ENCODE results near the gene KRT23.

The KRT23 gene

DNA sequence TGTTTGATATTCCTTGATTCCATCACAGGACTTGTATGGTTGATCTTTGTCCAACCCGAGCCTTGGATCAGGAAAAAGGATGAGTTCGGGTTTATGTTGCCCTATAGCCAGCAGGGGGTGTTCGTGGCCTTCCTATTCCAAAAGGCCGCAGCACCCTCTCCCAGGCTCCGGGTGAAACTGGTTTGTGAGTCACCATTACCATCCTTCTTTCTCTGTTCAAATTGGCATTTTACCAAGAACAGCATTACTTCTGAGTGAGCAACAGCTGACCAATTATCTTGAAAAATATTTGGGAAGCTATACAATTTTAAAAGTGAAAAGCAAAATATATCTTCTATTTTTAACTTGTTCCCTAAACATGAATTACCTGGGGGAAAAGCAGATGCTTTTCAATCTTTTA, 28.1 kb downstream of the KRT23 start:
- peak; percentile 89 for DNase-seq (ENCODE audit: low spot score)

GRCh38 chr17:40906613-40907012, 30.8 kb downstream of the KRT23 start:
- no peak for DNase-seq (ENCODE audit: low spot score)

DNA sequence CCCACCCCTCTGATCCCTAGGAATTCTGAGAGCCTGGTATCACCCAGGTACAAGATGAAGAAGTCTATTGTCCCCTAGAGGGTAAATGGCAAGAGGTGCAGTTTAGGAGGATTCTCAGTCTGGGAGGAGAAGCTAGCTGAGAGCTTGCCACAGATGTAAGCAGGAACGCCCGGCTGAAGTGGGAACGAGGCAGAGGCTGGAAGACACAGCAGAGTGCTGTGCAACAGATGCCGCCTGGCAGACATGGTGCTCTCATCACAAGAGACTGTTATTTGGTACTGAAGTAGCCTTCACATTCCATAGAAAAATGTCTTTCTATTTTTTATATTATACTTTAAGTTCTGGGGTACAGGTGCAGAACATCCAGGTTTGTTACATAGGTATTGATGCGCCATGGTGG, 32.1 kb downstream of the KRT23 start:
- DNase-seq (ENCODE audit: low spot score), result no peak

GRCh38 chr17:40903129-40903847, 34.2 kb downstream of the KRT23 start:
- peak; percentile 54 for DNase-seq (ENCODE audit: low spot score)

DNA sequence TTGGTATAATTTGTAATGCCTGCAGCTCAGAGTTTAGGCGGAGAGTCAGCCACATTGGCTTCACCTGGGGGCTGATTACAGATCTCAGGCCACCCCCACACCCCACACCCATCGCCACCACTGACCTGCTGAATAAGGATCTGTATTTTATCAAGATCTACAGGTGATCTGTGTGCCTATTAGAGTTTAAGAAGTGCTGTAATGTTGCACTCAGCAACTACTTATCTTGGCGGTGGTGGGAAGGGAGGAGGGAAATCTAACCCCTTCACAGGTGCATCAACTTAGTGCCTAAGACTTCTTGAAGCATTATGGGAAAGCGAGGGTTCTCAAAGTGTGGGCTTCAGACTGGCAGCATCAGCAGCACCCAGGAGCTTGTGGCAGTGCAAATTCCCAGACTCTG, 34.9 kb downstream of the KRT23 start:
- no peak for DNase-seq (ENCODE audit: low spot score)

GRCh38 chr17:40901981-40902474, 35.4 kb downstream of the KRT23 start:
- DNase-seq (ENCODE audit: low spot score), result no peak

DNA sequence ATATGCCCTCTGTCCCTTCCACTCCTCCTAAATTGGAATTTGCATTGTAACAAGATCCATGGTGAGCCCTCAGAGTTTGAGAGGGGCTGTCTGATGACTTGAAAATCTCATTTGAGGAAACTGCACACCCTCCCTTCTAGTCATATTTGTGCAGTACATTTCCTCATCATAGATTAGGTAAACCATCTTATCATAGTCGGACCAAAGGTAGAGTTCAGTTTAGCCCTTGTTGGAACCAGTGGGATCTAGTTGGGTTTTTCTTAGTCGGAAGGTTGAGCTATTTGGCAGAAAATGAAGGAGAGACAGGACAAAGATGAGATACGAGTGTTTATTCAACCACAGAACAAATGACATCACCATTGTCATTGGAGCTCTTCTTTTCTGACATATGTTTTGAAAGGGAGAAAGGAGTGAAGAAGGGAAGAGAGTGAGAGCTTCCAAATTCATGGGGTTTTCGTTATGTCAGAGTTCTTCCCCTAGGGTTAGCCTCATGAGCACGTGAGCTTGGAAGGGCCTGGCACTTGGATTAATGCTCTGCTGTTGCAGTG, 36.6 kb downstream of the KRT23 start:
- no peak for DNase-seq (ENCODE audit: low spot score)

DNA sequence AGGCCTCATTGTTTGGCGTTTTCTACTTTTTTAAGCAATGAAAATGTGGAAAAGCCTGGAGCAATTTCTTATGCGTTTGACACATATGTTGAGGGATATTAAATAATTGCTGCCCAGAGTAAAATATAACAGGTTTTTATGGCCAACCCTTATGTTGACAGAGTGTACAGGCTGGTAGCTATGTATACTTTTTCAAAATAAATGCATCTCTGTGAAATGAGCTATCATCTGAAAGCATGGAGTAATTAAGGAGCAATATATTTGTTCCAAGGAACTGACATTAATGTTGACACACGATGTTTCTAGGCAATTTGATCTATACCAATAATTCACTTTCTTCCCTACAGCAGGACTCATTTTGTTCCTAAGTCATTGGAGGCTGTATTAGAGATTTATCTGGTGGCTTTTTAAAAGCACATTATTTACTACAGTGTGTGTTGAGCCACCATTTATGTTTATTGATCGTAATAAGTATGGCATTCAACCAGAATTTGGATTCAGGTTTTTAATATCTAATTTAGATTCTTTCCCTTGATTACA, 40.5 kb downstream of the KRT23 start:
- no peak for DNase-seq (ENCODE audit: low spot score)

DNA sequence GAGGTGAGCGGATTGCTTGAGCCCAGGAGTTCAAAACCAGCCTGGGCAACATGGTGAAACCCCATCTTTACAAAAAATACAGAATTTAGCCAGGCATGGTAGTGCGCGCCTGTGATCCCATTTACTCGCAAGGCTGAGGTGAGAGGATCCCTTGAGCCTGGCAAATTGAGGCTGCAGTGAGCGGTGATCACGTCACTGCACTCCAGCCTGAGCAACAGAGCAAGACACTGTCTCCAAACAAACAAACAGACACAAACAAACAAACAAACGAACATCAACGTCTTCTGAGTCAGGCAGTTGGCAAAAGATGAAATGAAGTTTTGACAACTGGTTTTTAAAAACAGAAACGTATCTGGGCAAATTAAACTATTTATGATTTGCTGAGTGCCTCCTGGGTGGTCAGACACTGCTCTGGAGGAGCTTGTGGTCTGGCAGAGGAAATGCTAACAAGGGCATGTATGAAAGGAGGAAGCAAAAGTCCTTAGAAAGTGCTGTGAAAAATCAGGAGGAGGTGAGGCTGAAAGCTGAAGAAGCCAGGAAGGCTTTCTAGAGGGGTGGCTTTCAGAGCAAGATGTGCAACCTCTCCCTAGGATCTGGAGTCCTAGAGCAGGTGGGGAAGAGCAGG, 42.2 kb downstream of the KRT23 start:
- no peak for DNase-seq (ENCODE audit: low spot score)

DNA sequence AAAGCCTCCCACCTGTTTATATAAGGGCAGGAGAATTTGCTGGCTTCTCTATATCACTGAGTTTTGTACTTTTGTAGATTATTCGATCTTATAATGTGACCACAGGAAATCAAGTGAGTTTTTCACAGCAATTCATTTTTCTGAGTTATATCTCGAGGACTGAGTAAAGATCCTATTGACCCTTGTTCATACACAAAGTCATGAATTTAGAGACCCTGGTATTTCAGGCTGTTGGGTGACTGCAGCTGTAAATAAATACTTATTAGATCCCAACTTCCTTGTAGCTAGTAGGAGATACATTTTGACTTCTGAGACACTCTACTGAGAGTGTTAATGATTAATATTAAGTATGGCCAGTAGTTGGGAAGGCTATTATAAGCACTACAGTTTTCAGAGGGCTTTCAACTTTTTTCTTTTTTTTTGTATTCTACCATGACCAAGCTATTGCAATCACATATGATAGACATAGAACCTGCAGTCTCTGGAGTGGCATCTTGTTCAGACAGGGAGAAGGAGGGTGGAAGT, 49.2 kb downstream of the KRT23 start:
- DNase-seq (ENCODE audit: low spot score), result no peak

DNA sequence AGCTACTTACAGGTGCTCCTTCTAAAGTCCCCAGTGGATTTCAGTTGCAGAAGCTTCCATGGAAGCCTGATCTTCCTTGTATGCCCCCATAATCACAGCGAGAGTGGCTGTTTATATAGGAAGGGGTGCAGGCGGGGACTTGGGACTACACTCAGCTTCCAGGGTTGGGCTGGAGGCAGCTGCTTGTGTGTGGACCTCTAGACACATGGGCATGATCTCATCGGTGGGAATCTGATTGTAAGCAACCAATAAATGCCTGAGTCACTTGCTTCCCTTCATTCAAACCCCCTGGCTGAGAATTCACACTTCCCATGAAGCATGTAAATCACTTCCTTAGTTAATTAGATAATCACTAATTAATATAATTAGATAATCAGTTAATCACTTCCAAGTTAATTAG, 51.4 kb downstream of the KRT23 start:
- DNase-seq (ENCODE audit: low spot score), result peak; percentile 22

- no peak for DNase-seq (ENCODE audit: low spot score)
These were observed 52.5 kb downstream of the KRT23 start, which contains the start of gene KRT20 for GRCh38 chr17:40884708-40885512. KRT20 (minus strand) TSS chr17:40885242; CDS start chr17:40885185, 57 bp downstream.

- no peak for DNase-seq (ENCODE audit: low spot score)
These were observed 53.7 kb downstream of the KRT23 start for GRCh38 chr17:40883626-40884334.

DNA sequence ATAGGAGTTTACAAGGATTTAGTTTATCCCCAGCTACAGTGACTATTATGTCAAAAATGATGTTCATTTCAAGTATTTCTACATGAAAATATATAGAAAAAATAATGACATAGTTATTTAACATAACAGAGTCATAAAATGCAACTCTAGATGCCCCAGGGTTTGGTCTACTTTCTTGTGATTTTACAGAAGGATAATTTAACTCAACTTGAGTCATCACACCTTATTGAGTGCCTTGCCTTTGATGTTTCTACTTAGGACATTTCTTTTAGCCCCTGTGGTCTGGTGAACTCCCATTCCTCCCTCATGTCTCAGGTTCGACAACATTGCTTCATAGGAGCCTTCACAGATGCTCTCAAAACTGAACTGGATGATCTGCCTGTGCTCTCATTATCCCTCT, 54.4 kb downstream of the KRT23 start:
- no peak for DNase-seq (ENCODE audit: low spot score)

GRCh38 chr17:40879026-40879425, 58.4 kb downstream of the KRT23 start:
- DNase-seq (ENCODE audit: low spot score), result no peak

DNA sequence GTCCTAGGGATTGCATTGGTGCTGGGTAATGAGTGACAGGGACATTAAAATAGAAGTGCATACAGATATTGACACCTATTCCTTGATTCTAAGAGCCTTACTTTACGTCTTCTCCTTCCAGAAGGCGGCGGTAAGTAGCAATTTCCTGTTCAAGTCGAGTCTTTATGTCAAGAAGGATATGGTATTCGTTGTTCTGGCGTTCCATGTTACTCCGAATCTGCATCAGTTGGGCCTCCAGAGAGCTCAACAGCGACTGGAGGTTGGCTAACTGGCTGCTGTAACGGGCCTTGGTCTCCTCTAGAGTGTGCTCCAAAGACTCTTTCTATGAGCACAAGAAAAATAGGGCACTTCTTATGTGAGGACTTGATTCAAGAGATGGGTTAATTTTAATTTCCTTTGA, 59.4 kb downstream of the KRT23 start:
- DNase-seq (ENCODE audit: low spot score), result no peak

DNA sequence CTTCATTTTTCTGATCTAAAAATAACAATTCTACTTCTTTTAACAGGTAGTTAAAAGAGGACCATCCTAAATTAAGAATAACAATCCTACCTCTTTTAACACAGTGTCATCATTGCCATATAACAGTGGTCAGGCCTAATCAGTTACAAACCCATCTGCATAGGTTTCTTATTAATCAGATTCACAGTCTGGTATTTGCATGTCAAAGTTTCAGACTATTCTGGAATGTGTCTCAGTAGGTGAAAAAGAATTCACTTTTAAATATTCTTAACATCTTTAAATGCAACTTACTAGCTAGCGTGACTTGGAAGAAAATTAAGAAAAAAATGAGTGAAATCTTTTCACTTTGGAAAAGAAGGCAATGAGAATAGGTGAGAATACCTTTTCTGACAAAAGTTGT, 63.6 kb downstream of the KRT23 start:
- DNase-seq (ENCODE audit: low spot score), result peak; percentile 11

DNA sequence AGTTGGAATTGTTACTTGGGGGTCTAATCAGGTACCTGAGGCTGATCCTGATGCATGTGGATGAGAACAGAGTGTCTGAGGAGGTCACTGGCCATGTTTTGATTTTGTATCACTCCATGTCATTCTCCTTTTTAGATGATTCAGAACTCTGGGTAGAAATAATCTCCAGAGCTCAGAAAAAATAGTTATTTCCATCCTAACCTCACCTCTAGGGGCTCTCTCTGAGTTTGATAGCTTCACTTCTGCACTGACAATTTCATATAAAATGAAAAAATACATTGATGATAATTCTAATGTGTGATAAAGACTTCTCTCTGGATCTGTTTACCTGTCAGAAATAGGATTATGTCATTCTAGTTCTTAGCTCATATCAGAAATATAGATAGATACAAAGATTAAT, 64.2 kb downstream of the KRT23 start:
- DNase-seq (ENCODE audit: low spot score), result no peak
